Osteoblast (primary cell): Measurements from ENCODE around the gene SPRTN. TPM values are rescaled to one million over a fixed set of nuclear protein-coding genes. Genes with fewer than 3 reads are reported as not detected.

Source experiments
- DNase-seq: peaks from one replicate; pipeline ENCODE4 v3.0.0; 2011; ENCODE audit warnings: low spot score, mixed read lengths; ENCODE audit not compliant: insufficient read length; ENCODE audit errors: missing footprints
- H2AFZ ChIP-seq: 2 replicates; pipeline ENCODE4 v1.6.0; 2011; ENCODE audit warnings: mild to moderate bottlenecking, low read length
- H3K27ac ChIP-seq: 2 replicates; pipeline ENCODE4 v1.5.1; 2011; ENCODE audit warnings: mild to moderate bottlenecking, low read depth, low read length, moderate library complexity
- H3K27me3 ChIP-seq: 2 replicates; pipeline ENCODE4 v1.6.0; 2012; ENCODE audit warnings: mild to moderate bottlenecking, control low read depth, inconsistent platforms, low read length, moderate library complexity; ENCODE audit not compliant: insufficient read depth
- H3K36me3 ChIP-seq: 2 replicates; pipeline ENCODE4 v1.5.1; 2011; ENCODE audit warnings: mild to moderate bottlenecking, low read length, control low read depth, moderate library complexity; ENCODE audit not compliant: insufficient read depth
- H3K4me1 ChIP-seq: 2 replicates; pipeline ENCODE4 v1.5.1; 2011; ENCODE audit warnings: mild to moderate bottlenecking, low read length, control low read depth, moderate library complexity; ENCODE audit not compliant: insufficient read depth
- H3K4me2 ChIP-seq: 2 replicates; pipeline ENCODE4 v1.6.0; 2011; ENCODE audit warnings: mild to moderate bottlenecking, low read length; ENCODE audit not compliant: insufficient read depth
- H3K4me3 ChIP-seq: fragments of 200-600 bp; sonication (generic); 3 replicates; pipeline ENCODE4 v1.5.1; 2012; ENCODE audit warnings: mild to moderate bottlenecking, low read length, inconsistent platforms; ENCODE audit not compliant: insufficient read depth
- H3K79me2 ChIP-seq: 2 replicates; pipeline ENCODE4 v1.6.0; 2012; ENCODE audit warnings: mild to moderate bottlenecking, low read length, control low read depth, inconsistent platforms; ENCODE audit not compliant: insufficient read depth
- H3K9me3 ChIP-seq: 2 replicates; pipeline ENCODE4 v1.5.1; 2011; ENCODE audit warnings: low read depth, low read length, control low read depth
- H4K20me1 ChIP-seq: 2 replicates; pipeline ENCODE4 v1.6.0; 2012; ENCODE audit warnings: mild to moderate bottlenecking, low read length, control low read depth; ENCODE audit not compliant: insufficient read depth
- total RNA-seq: library from RNA; depleted of rRNA; stranded (reverse); fragments of >200 nt; gene quantifications from 2 replicates; pipeline ENCODE4 v1.2.3, GENCODE V29; 2012
- TF ChIP-seq, protein P1 (sequence below): IDR thresholded peaks from 2 replicates; pipeline ENCODE4 v1.5.1; 2011; ENCODE audit warnings: mild to moderate bottlenecking, low read depth, low read length, moderate library complexity; ENCODE audit errors: extremely low read depth

SPRTN gene
- total RNA-seq, 1 donor, result 17.0 TPM

DNA sequence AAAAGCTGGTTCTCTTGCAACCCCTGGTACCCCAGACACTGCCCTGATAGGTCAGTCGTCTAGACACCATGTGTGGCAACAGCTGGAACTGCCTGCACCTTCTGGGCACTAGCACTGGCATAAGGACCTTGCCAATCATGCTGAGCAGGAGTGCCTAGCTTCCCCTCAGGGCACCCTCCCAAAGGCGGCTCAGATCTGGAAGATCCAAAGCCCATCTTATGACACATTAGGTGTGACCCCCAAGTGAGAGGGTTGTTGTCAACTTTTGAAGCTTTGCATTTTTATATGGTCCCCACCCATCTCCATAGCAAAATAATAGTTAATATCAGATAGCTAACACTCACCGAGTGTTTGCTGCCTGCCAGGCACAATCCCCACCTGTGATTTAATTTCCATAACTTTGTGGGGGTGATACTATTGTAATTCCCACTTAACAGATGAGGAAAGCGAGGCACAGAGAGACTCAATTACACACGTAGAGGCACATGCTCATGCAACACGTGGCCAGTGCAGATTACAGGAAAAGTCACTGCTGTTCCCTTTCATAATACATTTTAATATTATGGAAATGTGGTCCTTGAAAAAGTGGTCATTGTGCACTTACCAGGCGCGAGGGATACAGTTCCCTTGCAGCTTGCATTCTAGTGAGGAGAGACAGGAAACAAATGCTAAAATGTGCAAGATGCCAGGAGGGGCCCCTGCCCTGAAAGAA lies 26.2 kb upstream of the SPRTN start:
- Histone ChIP-seq H2AFZ (no peak overlapping the region), H3K27me3 (no peaks in the 10 kb centered on the region), H4K20me1 (no peaks in the 10 kb centered on the region), H3K9me3 (no peaks in the 10 kb centered on the region), H3K4me3 (no peak overlapping the region), H3K79me2 (no peaks in the 10 kb centered on the region), H3K4me1 (no peaks in the 10 kb centered on the region), H3K4me2 (no peak overlapping the region), H3K27ac (no peak overlapping the region), H3K36me3 (no peaks in the 10 kb centered on the region)
- DNase-seq, result no peak
- TF ChIP-seq, protein P1, sequence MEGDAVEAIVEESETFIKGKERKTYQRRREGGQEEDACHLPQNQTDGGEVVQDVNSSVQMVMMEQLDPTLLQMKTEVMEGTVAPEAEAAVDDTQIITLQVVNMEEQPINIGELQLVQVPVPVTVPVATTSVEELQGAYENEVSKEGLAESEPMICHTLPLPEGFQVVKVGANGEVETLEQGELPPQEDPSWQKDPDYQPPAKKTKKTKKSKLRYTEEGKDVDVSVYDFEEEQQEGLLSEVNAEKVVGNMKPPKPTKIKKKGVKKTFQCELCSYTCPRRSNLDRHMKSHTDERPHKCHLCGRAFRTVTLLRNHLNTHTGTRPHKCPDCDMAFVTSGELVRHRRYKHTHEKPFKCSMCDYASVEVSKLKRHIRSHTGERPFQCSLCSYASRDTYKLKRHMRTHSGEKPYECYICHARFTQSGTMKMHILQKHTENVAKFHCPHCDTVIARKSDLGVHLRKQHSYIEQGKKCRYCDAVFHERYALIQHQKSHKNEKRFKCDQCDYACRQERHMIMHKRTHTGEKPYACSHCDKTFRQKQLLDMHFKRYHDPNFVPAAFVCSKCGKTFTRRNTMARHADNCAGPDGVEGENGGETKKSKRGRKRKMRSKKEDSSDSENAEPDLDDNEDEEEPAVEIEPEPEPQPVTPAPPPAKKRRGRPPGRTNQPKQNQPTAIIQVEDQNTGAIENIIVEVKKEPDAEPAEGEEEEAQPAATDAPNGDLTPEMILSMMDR, result no peak

DNA sequence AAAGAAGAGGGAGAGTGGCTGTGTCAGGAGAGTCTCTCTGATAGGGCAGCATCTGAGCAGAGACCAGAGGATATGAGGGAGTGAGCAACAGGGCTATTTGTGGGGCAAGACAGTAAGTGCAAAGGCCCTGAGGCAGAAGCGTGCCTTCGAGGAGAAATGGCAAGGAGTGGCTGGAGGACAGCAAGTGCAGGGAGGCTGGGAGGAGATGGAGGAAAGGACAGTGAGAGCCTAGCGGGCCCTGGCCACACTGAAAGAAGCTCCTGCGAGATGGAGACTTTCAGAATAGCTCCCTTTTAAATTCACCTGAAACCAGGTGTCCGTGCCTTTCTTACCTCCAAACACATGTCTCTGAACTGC lies 25.7 kb upstream of the SPRTN start:
- Histone ChIP-seq H3K36me3 (no peaks in the 10 kb centered on the region), H3K79me2 (no peaks in the 10 kb centered on the region), H3K9me3 (no peaks in the 10 kb centered on the region), H3K4me1 (no peaks in the 10 kb centered on the region), H3K4me3 (no peak overlapping the region), H2AFZ (no peak overlapping the region), H3K27me3 (no peaks in the 10 kb centered on the region), H4K20me1 (no peaks in the 10 kb centered on the region), H3K27ac (no peak overlapping the region), H3K4me2 (no peak overlapping the region)
- TF ChIP-seq, protein P1, result no peak
- no peak for DNase-seq

DNA sequence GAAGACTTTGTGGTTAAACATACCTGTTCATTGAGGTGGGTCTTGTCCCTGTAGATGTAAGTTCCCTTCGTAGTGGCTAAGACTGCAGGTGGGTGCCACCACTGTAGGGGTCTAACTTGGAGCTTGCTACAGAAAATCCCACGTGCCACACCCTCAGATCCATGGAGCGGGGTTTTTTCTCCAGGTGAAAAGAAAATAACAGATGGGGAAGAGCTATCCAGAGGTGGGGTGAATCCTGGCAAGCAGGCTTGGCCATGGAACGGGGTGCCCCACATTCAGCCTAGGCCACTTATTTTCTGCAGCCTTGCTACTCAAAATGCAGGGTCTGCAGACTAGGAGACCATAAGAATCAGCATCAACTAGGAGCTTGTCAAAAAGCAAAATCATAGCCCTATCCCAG lies 24.4 kb upstream of the SPRTN start:
- H3K9me3 ChIP-seq, result no peaks in the 10 kb centered on the region
- H3K4me1 ChIP-seq, result no peaks in the 10 kb centered on the region
- DNase-seq, result no peak
- H3K4me2 ChIP-seq, result no peak overlapping the region
- no peak overlapping the region for H2AFZ ChIP-seq
- no peak overlapping the region for H3K27ac ChIP-seq
- no peaks in the 10 kb centered on the region for H3K36me3 ChIP-seq
- no peaks in the 10 kb centered on the region for H4K20me1 ChIP-seq
- no peak overlapping the region for H3K4me3 ChIP-seq
- no peaks in the 10 kb centered on the region for H3K79me2 ChIP-seq
- no peaks in the 10 kb centered on the region for H3K27me3 ChIP-seq
- TF ChIP-seq, protein P1, result no peak

DNA sequence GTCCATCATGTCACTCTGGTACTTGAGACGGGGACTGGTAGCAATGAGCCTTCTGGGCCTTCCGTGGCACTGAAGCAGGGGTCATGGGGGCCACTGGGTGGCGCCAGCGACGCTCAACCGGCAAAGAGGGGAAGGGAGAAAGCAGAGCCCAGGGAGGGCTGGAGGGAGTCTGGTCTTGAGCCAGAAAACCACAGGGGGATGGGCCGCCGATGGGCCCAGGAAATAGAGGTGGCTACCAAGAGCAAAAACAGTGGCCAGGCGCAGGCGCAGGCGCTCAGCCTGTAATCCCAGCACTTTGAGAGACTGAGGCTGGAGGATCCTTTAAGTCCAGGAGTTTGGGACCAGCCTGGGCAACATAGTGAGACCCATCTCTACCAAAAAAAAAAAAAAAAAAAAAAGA lies 22.2 kb upstream of the SPRTN start:
- Histone ChIP-seq H3K79me2 (no peaks in the 10 kb centered on the region), H3K27me3 (no peaks in the 10 kb centered on the region), H3K4me2 (no peak overlapping the region), H3K4me3 (no peak overlapping the region), H4K20me1 (no peaks in the 10 kb centered on the region), H3K4me1 (no peaks in the 10 kb centered on the region), H3K27ac (no peak overlapping the region), H3K36me3 (no peaks in the 10 kb centered on the region), H2AFZ (no peak overlapping the region), H3K9me3 (no peaks in the 10 kb centered on the region)
- no peak for DNase-seq
- TF ChIP-seq, protein P1, result peak; percentile 60
